DMS53 (cell line): ENCODE data around the gene TIGAR.

ENCODE experiments used
- DNase-seq: peaks from one replicate; lab custom pipeline; 2025; lab: John Stamatoyannopoulos, UW

The TIGAR gene

GRCh38 chr12:4303750-4304149, 17.3 kb upstream of the TIGAR start:
- DNase-seq = no peak

- peak; percentile 100 for DNase-seq
Measured at GRCh38 chr12:4307593-4308333, 13.2 kb upstream of the TIGAR start.

GRCh38 chr12:4308334-4308950, 12.6 kb upstream of the TIGAR start:
- DNase-seq = no peak

GRCh38 chr12:4311776-4312175, 9.2 kb upstream of the TIGAR start:
- no peak for DNase-seq

GRCh38 chr12:4312251-4312650, 8.8 kb upstream of the TIGAR start:
- no peak for DNase-seq

- peak; percentile 100 for DNase-seq
Measured at GRCh38 chr12:4320497-4320852, 538 bp upstream of the TIGAR start.

GRCh38 chr12:4322726-4323125, 1.7 kb downstream of the TIGAR start:
- DNase-seq = no peak

- no peak for DNase-seq
Measured at GRCh38 chr12:4323396-4323795, 2.4 kb downstream of the TIGAR start.

GRCh38 chr12:4324366-4324765, 3.4 kb downstream of the TIGAR start:
- no peak for DNase-seq

- no peak for DNase-seq
Measured at GRCh38 chr12:4325966-4326365, 5.0 kb downstream of the TIGAR start.

- no peak for DNase-seq
Measured at GRCh38 chr12:4327293-4327692, 6.3 kb downstream of the TIGAR start.

- DNase-seq = no peak
Measured at GRCh38 chr12:4330203-4330602, 9.2 kb downstream of the TIGAR start.

GRCh38 chr12:4331221-4331620, 10.2 kb downstream of the TIGAR start:
- no peak for DNase-seq

GRCh38 chr12:4331842-4332241, 10.8 kb downstream of the TIGAR start:
- no peak for DNase-seq

- no peak for DNase-seq
Measured at GRCh38 chr12:4346931-4347330, 25.9 kb downstream of the TIGAR start.

- DNase-seq = peak; percentile 98
Measured at GRCh38 chr12:4353785-4354208, 32.8 kb downstream of the TIGAR start.

- DNase-seq = no peak
Measured at GRCh38 chr12:4355156-4356040, 34.4 kb downstream of the TIGAR start.

- peak; percentile 99 for DNase-seq
Measured at GRCh38 chr12:4356041-4356327, 35.0 kb downstream of the TIGAR start.

GRCh38 chr12:4366090-4366489, 45.1 kb downstream of the TIGAR start:
- peak; percentile 74 for DNase-seq

GRCh38 chr12:4369548-4369947, 48.5 kb downstream of the TIGAR start:
- no peak for DNase-seq

GRCh38 chr12:4370265-4370664, 49.3 kb downstream of the TIGAR start:
- DNase-seq = no peak

- no peak for DNase-seq
Measured at GRCh38 chr12:4372653-4373052, 51.6 kb downstream of the TIGAR start.

GRCh38 chr12:4375449-4375848, 54.4 kb downstream of the TIGAR start:
- no peak for DNase-seq
